Pulmonary artery endothelial cell (primary cell): ENCODE measurements around the gene PAX5. TPM values are rescaled to one million over a fixed set of nuclear protein-coding genes. Genes with fewer than 3 reads are reported as not detected.

Experiments used
- DNase-seq: peaks from one replicate; pipeline ENCODE4 v3.0.0-alpha.2; 2011; ENCODE audit warnings: low read depth, low spot score
- total RNA-seq: library from RNA; depleted of rRNA; stranded (reverse); fragments of >200 nt; gene quantifications from 2 replicates; pipeline ENCODE4 v1.2.3, GENCODE V29; 2014

The PAX5 gene
- total RNA-seq, 1 donor from 2014 or later, result not detected

GRCh38 chr9:37037503-37038301 lies 3.6 kb upstream of the PAX5 start:
- DNase-seq, result no peak

GRCh38 chr9:37036776-37037502 lies 2.9 kb upstream of the PAX5 start:
- no peak for DNase-seq

DNA sequence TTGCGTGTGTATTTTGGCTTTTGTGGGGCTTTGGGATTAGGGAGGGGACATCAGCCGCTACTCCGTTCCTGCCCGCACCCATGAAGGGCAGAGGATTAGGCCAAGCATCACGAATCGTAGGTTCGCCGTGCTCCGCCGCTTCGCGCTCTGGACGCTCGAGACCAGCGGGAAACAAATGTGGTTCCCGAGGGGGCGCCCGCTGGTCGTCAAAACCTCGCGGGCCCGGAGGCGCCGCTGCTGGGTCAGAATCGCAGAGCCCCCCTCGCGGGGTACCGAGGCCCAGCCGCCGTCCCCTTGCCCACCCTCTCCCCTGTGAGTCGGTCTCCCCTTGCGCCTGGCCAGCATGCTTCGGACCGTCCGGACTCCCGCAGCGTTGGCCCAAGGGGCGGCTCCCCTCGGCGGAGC lies 2.3 kb upstream of the PAX5 start:
- DNase-seq, result no peak

DNA sequence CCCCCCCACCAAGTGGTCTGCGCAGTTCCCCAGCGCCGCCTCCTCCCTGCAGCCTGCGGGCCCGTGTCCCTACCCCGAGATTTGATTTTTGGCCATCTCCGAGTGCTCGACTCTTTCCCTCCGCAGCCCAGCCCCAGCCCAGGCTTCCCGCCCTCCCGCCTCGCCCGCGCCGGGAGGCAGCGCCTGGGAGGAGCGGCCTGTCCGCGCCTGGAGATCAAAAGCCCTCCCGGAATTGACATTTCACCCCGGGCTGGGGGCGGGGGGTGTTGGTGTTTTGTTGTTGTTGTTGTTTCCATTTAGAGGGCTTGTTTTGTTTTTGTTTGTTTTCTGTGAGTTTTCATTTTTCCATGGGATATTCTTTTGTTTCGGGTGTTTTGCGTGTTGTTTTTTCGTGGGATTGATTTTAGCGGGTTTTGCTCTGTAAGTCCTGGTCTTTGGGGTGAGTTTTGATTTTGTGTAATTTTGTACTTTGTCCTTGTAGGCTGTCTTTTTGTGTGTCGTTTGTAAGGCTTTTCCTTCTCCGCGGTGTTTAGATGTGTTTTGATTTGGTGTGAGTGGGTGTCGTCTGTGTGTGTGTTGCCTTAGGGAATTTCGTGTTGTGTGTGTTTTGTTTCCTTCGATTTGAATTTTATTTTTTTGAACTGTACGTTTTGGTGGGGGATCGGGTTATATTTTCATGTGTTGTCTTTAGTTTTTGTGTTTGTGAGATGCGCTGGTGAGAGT lies 1.7 kb upstream of the PAX5 start:
- DNase-seq, result no peak

- DNase-seq, result no peak
Observed at GRCh38 chr9:37034938-37035647, 1.0 kb upstream of the PAX5 start.

DNA sequence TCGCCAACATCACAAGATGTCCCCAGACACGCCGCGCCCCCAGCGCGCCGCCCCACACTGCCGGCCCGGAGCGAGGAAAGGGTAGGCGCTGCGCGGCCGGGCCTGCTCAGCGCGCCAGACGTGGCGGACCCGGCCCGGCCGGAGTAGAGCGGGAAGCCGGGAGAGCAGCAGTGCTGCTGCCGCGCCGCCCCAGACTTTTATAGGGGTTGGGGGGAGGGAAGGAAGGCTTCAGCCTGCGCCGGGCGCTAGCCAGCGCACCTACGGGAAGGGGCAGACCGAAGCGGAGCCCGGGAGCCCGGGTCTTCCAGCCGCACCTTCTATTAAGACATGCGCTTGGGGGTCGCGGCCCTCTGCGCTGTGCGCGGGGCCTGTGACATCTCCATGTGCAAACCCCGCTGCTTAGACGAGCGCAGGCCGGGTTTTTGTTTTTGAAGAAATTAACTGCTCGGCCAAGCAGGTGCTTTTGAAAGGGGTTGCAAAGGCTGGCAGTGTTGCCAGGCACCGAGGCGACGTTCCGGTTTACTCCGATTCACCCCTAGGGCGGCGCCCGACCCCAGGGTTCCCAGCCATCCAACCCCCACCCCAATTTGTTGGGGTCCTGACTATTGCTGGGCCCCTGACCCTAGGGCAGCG lies 353 bp upstream of the PAX5 start:
- DNase-seq, result no peak

GRCh38 chr9:37033141-37033540 lies 927 bp downstream of the PAX5 start:
- no peak for DNase-seq

- no peak for DNase-seq
Observed at GRCh38 chr9:37032713-37033112, 1.4 kb downstream of the PAX5 start.

DNA sequence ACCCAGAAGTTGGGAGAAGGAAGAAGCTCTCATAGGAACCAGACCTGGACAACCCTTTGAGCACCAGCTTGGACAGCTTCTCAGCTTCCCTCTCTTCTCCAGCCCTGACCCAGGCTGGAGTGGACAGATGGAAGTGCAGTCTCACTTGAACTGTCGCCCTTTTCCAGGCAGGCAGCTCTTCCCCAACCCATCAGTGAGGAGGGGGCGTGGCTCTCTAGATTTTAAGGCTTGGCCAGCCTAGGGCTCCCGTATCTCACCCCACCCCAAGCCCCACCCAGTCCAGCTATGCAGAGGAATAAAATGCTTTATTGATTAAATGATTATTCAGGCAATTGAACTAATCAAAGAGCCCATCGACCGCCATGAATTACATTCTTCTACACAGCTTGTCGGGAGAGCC lies 2.2 kb downstream of the PAX5 start:
- DNase-seq, result no peak

GRCh38 chr9:37031081-37031480 lies 3.0 kb downstream of the PAX5 start:
- no peak for DNase-seq

GRCh38 chr9:37030611-37030939 lies 3.5 kb downstream of the PAX5 start:
- no peak for DNase-seq

- DNase-seq, result no peak
Observed at GRCh38 chr9:37029776-37030610, 4.1 kb downstream of the PAX5 start.

- no peak for DNase-seq
Observed at GRCh38 chr9:37029304-37029775, 4.7 kb downstream of the PAX5 start.

DNA sequence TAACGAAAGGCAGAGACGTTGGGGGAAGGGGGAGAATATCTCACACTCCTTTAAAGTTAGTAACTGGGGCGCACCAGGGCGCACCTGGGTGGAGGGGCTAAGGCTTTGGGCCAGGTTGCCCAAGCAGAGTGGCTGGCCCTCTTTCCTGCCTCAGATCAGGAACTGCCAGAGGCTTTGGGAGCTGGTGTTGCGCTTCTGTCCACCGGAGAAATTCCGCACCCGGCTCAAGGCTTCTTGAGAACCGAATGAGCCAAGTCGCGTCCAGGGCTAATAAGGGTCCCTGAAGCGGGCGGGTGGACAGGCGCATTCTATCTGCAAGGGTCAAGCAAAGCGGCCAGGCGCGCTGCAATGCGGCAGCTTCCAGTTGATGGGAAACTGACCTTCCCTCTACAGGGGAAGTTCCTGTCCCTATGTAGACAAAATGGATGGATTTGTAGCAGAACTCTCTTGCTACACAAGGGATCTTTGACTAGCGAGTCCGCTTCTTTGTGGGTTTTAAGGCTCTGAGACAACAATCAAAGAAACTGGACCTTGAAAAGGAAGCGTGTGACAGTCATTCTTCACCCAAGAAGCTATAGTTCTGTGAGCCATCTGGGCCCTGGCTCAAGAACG lies 5.5 kb downstream of the PAX5 start:
- no peak for DNase-seq

DNA sequence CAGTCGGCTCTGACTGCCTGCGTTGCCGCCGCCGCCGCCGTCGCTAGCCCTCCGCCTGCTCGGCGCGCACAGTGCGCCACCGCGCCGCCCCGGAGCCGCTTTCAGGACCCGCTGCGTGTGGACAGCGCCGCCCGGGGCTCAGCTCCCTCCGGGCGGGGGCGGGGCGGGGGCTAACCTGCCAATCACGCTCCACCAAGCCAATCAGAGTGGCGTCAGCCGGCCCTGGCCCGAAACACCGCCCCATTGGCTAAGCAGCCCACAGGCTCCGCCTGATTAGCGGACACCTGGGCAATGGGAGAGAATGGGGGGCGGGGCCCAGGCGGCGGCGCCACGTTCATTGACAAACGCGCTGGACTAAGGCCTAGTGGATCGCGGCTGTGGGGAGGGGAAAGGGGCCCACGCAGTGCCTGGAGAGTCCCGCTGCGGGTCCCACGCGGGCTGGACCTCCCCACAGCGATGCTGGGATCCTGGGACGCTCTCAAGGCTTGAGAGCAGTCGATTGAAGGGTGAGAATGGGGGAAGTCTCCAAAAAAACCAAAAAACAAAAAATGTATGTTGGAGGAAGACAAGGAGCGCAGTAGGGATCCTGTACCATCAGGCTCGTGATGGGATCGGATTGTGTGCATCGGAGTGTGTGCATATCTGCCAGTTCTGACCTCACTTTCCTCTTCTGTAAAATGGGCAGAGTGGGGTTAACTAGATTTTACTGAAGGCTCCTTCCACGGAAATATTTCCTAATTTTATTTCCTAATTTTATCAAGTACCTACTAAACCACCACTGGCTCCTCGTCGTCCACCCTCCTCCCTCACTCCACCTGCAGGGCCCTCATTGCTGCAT lies 6.3 kb downstream of the PAX5 start:
- peak; percentile 75 for DNase-seq

- no peak for DNase-seq
Observed at GRCh38 chr9:37026931-37027581, 7.0 kb downstream of the PAX5 start.

GRCh38 chr9:37026113-37026930 lies 7.7 kb downstream of the PAX5 start:
- DNase-seq, result no peak

GRCh38 chr9:37025823-37026112 lies 8.3 kb downstream of the PAX5 start:
- no peak for DNase-seq
